Measurements from ENCODE around the gene TMEM52B. TPM values are rescaled to one million over a fixed set of nuclear protein-coding genes. Genes with fewer than 3 reads are reported as not detected.

The TMEM52B gene
- not detected for total RNA-seq

DNA sequence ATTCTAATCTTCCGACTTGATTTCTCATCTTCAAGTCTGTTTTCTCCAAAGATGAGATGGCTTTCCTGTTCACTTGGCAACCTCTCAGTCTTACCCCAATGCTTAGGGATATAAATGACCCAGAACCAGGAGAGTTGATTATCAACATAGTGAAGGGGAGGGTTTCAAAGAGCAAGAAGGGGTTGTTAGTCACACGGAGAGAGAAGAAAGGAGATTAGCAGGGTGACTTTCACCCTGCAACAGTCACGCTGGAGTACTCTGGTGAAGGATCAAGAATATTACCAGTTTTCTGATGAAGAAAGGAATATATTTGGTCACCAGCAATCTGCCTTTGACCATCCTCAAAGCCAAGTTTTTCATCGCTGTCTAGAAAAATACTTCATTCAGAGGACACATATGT is at the start of gene TMEM52B:
TSS of gene TMEM52B (plus strand) at position 212 of the 400 bp plus-strand sequence. CDS start 543 bp downstream, outside the sequence.
- no peak for DNase-seq

- no peak for DNase-seq
Measured at GRCh38 chr12:10130042-10130441, 48.8 kb upstream of the TMEM52B start, which contains the start of gene CLEC7A. TSS of gene CLEC7A (minus strand) at chr12:10130199. CDS start at chr12:10130082, 117 bp downstream.

GRCh38 chr12:10131111-10131690 is 47.6 kb upstream of the TMEM52B start:
- no peak for DNase-seq

- DNase-seq, result no peak
Measured at GRCh38 chr12:10132850-10133370, 45.9 kb upstream of the TMEM52B start.

- DNase-seq, result no peak
Measured at GRCh38 chr12:10135126-10135525, 43.7 kb upstream of the TMEM52B start.

DNA sequence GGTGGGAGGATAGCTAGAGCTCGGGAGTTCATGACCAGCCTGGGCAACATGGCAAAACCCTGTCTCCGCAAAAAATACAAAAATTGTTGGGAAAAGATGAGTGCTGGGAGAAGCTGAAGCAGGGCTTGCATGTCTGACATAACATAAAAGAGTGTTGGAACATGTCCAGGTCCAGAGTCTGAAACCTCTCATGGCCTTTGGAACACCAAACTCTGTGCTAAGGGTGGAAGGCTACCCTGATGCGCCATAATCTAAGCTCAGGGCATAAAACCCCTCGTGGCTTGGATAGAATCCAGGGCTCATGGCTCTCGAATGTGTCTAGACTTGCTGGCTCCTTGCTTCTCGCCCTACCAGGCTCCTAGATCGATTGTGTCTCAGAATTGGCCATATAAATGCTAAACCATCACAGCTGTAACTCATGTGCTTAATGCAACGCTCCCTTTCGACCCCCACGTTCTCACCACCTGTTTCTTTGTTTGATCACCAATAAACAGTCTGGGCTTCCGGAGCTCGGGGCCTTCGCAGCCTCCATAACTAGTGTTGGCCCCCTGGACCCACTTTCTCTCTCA is 42.1 kb upstream of the TMEM52B start:
- DNase-seq, result no peak

GRCh38 chr12:10140001-10140400 is 38.8 kb upstream of the TMEM52B start:
- DNase-seq, result peak; percentile 11

DNA sequence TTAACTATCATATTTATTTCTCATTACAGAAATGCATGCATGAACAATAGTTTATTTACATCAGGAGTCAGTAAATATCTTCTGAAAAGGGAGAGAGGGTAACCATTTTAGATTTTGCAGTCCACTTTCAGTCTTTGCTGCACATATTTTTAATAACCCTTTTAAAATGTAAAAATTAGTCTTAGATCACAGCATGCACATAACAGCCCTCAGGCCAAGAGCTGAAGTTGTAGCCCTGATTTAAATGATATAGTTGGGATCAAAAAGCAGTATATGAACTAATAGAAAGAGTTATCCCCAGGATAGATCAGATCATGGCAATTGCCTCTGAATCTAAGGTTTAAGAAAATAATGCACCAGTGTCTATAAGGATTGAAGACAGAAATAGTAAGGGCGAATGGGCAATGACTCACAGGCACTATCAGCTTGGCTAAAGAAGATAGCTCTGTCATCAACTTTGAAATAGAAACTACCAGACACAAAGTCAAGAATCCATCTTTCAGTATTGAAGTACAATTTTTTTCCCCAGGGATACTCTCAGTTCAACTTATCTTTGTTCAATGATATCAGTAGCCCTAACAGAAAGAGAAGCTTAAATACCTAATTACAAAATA is 35.7 kb upstream of the TMEM52B start:
- no peak for DNase-seq

- DNase-seq, result no peak
Measured at GRCh38 chr12:10147714-10148403, 31.0 kb upstream of the TMEM52B start.

GRCh38 chr12:10151621-10152020 is 27.2 kb upstream of the TMEM52B start:
- DNase-seq, result no peak

- DNase-seq, result peak; percentile 35
Measured at GRCh38 chr12:10153271-10154144, 25.3 kb upstream of the TMEM52B start.

GRCh38 chr12:10154145-10154496 is 24.7 kb upstream of the TMEM52B start:
- no peak for DNase-seq

GRCh38 chr12:10155966-10156365 is 22.9 kb upstream of the TMEM52B start:
- DNase-seq, result no peak

GRCh38 chr12:10158406-10158805 is 20.4 kb upstream of the TMEM52B start:
- no peak for DNase-seq

GRCh38 chr12:10159280-10159679 is 19.6 kb upstream of the TMEM52B start:
- DNase-seq, result no peak

DNA sequence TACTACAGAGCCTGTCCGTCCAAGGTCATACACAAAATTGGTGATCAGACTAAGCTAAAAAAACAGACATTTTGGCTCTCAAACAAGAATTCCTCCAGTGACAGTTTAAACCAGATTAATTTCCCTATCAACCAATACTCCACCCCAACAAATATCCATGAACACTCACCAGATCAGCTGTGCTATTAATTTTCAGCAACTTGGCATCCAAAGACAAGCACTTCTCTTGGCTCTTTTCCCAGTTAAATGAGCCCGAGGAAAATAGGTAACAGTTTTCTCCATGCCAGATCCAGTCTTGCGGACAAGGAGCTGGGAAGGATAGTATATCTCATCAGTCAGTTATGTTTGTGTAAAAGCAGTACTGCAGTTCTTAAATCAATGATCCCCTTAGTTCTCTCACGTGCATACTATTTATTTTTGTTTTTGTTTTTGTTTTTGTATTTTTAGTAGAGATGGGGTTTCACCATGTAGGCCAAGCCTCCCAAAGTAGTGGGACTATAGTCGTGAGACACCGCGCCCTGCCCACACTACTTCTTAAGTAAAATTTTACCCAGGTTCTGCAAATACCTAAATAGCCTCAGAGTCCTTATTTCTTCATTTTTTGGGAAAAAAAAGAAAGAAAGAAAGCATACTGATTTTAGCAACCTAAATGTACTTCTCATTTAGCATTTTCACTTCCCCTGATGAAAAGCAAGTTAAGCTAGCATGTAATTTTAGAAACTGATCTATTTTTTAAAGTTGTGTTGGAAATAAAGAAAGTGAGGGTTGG is 18.0 kb upstream of the TMEM52B start:
- no peak for DNase-seq

- DNase-seq, result no peak
Measured at GRCh38 chr12:10163084-10163483, 15.7 kb upstream of the TMEM52B start.

DNA sequence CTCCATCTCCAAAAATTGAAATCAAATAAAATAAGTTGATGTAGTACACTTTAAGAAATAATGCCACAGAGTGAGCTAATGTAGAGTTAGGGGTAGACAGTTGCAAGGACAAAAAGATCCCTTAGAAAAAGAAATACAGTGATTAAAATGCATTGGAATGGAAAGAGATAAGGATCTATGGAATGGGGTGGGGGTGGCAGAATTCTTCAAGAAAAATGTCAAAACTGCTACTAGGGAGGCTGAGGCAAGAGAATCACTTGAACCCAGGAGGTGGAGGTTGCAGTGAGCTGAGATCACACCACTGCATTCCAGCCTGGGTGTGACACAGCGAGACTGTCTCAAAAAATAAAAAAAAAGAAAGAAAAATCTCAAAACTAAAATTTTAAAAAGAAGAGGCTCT is 13.4 kb upstream of the TMEM52B start:
- no peak for DNase-seq

- no peak for DNase-seq
Measured at GRCh38 chr12:10167599-10167998, 11.2 kb upstream of the TMEM52B start.

DNA sequence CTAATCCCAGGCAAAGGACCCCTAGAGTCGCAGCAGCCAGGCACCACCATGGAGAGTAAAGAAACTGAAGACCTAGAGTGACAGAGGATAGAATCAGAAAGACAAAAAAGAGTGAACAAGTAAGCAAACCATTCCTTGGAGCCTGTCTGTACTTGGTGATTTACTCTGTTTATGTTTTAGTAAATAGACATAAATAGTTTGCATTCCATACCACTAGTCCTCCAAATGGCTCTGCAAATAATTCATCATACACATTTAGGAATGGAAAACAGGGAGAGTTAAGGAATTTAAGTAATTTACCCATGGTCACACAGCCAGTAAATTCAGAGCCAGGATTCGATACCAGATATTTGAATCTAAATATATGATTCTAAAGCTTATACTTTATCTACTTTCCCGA is 9.7 kb upstream of the TMEM52B start:
- DNase-seq, result no peak

DNA sequence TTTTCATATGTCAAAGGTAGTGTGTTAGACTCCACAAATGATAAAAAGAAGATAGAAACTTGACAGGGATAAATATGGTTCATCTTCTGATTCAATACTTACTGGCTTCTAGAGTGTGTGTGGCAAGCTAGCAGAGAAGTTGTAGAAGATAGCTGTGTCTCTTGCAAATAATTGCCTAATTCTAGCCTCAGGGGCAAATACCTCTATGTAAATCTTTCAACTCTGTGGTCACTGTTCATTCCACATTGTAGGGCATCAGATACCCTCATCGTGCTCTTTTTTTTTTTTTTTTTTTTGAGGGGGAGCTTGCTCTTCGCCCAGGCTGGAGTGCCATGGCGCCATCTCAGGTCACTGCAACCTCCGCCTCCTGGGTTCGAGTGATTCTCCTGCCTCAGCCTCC is 8.6 kb upstream of the TMEM52B start:
- no peak for DNase-seq
